OCI-LY1 (cell line): ENCODE data around the gene FTO.

Source experiments
- H2AFZ ChIP-seq: fragments of 200-600 bp; sonication (generic), shearing (Covaris generic); 2 replicates; pipeline ENCODE4 v1.6.0; 2014; ENCODE audit warnings: antibody characterized with exemption, mild to moderate bottlenecking, low read length
- H3F3A ChIP-seq: fragments of 200-600 bp; sonication (generic), shearing (Covaris generic); 2 replicates; pipeline ENCODE4 v1.6.0; 2014; ENCODE audit warnings: mild to moderate bottlenecking, antibody characterized with exemption, low read length, moderate library complexity; ENCODE audit not compliant: insufficient read depth
- H3K27ac ChIP-seq: fragments of 200-600 bp; sonication (generic); 2 replicates; pipeline ENCODE4 v1.5.1; 2014; ENCODE audit warnings: low read length, mixed run types, mild to moderate bottlenecking, low read depth; ENCODE audit not compliant: poor library complexity, severe bottlenecking
- H3K27me3 ChIP-seq: fragments of 200-600 bp; sonication (generic); 2 replicates; pipeline ENCODE4 v1.6.0; 2014; ENCODE audit warnings: antibody characterized with exemption, mild to moderate bottlenecking, low read length, moderate library complexity; ENCODE audit not compliant: insufficient read depth
- H3K36me3 ChIP-seq: fragments of 200-600 bp; sonication (generic); 2 replicates; pipeline ENCODE4 v1.6.1; 2014; ENCODE audit warnings: mild to moderate bottlenecking, antibody characterized with exemption, low read length, moderate library complexity, mixed read lengths; ENCODE audit not compliant: insufficient read depth
- H3K4me1 ChIP-seq: fragments of 200-600 bp; sonication (generic); 2 replicates; pipeline ENCODE4 v1.5.1; 2014; ENCODE audit warnings: mild to moderate bottlenecking, low read length, moderate library complexity; ENCODE audit not compliant: insufficient read depth, severe bottlenecking
- H3K4me2 ChIP-seq: fragments of 200-600 bp; sonication (generic), shearing (Covaris generic); 2 replicates; pipeline ENCODE4 v1.6.1; 2014; ENCODE audit warnings: low read length
- H3K4me3 ChIP-seq: fragments of 200-600 bp; sonication (generic); 2 replicates; pipeline ENCODE4 v1.5.1; 2014; ENCODE audit warnings: low read length, low read depth, mild to moderate bottlenecking, mixed read lengths; ENCODE audit not compliant: poor library complexity, severe bottlenecking
- H3K79me2 ChIP-seq: fragments of 200-600 bp; shearing (Covaris generic); 2 replicates; pipeline ENCODE4 v1.6.1; 2016; ENCODE audit warnings: mixed run types, low read length, mixed read lengths; ENCODE audit not compliant: insufficient read depth
- H3K9ac ChIP-seq: fragments of 200-600 bp; sonication (generic), shearing (Covaris generic); 2 replicates; pipeline ENCODE4 v1.6.1; 2014; ENCODE audit warnings: mild to moderate bottlenecking, low read length, mixed read lengths
- H3K9me2 ChIP-seq: fragments of 200-600 bp; sonication (generic), shearing (Covaris generic); 2 replicates; pipeline ENCODE4 v1.6.1; 2014; ENCODE audit warnings: low read depth, mild to moderate bottlenecking, low read length, mixed read lengths
- H3K9me3 ChIP-seq: fragments of 200-600 bp; shearing (Covaris generic); 2 replicates; pipeline ENCODE4 v1.6.1; 2014; ENCODE audit warnings: low read length, mixed read lengths
- H4K20me1 ChIP-seq: fragments of 200-600 bp; sonication (generic), shearing (Covaris generic); 2 replicates; pipeline ENCODE4 v1.6.0; 2016; ENCODE audit warnings: mild to moderate bottlenecking, low read length; ENCODE audit not compliant: insufficient read depth
- EZH2 ChIP-seq: fragments of 200-600 bp; sonication (generic), shearing (Covaris generic); IDR thresholded peaks from 2 replicates; pipeline ENCODE4 v1.8.0; 2017; ENCODE audit warnings: borderline replicate concordance, mixed run types, mild to moderate bottlenecking, antibody characterized with exemption, low read length, moderate library complexity, mixed read lengths
- TF ChIP-seq, protein P1 (sequence below): fragments of 200-600 bp; sonication (generic), shearing (Covaris generic); IDR thresholded peaks from 2 replicates; pipeline ENCODE4 v1.5.1; 2017; ENCODE audit warnings: mild to moderate bottlenecking, antibody characterized with exemption, low read length, moderate library complexity, mixed read lengths

The FTO gene

DNA sequence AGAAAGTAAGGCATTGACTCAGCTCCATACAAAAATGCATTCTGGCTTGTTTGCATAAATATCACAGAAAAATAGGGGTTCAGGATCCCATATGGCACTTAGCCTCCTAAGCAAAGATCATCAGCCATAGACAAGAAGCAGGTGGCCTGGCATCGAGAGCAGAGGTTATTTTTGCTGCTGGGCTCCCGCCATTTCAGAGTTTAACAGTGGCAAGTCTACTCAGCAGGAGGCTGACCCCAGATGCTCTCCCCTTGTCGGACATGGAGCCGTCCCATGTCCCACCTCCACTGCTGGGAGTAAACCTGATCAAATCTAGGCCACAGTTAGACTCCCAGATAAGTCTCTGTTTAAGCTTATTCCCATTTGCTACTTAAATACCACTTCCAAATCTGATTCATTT is 269.1 kb downstream of the FTO start:
- no peaks in the 10 kb centered on the region for H3K79me2 ChIP-seq
- no peaks in the 10 kb centered on the region for H3K9me3 ChIP-seq
- no peak overlapping the region for H3K9ac ChIP-seq
- TF ChIP-seq, protein P1, sequence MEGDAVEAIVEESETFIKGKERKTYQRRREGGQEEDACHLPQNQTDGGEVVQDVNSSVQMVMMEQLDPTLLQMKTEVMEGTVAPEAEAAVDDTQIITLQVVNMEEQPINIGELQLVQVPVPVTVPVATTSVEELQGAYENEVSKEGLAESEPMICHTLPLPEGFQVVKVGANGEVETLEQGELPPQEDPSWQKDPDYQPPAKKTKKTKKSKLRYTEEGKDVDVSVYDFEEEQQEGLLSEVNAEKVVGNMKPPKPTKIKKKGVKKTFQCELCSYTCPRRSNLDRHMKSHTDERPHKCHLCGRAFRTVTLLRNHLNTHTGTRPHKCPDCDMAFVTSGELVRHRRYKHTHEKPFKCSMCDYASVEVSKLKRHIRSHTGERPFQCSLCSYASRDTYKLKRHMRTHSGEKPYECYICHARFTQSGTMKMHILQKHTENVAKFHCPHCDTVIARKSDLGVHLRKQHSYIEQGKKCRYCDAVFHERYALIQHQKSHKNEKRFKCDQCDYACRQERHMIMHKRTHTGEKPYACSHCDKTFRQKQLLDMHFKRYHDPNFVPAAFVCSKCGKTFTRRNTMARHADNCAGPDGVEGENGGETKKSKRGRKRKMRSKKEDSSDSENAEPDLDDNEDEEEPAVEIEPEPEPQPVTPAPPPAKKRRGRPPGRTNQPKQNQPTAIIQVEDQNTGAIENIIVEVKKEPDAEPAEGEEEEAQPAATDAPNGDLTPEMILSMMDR: no peak
- TF ChIP-seq EZH2: no peak
- no peak overlapping the region for H3K4me3 ChIP-seq
- H3K36me3 ChIP-seq: no peaks in the 10 kb centered on the region
- no peaks in the 10 kb centered on the region for H4K20me1 ChIP-seq
- no peaks in the 10 kb centered on the region for H3K27me3 ChIP-seq
- no peaks in the 10 kb centered on the region for H3K4me1 ChIP-seq
- H3F3A ChIP-seq: no peaks in the 10 kb centered on the region
- H3K9me2 ChIP-seq: no peaks in the 10 kb centered on the region
- H3K27ac ChIP-seq: no peak overlapping the region
- no peak overlapping the region for H2AFZ ChIP-seq
- no peak overlapping the region for H3K4me2 ChIP-seq

- Histone ChIP-seq H3F3A (no peaks in the 10 kb centered on the region), H2AFZ (no peak overlapping the region), H3K9ac (no peak overlapping the region), H3K27me3 (no peaks in the 10 kb centered on the region), H3K4me3 (no peak overlapping the region), H3K36me3 (no peaks in the 10 kb centered on the region), H3K4me2 (no peak overlapping the region), H3K4me1 (no peaks in the 10 kb centered on the region), H3K9me3 (no peaks in the 10 kb centered on the region), H3K79me2 (no peaks in the 10 kb centered on the region), H3K27ac (no peak overlapping the region), H4K20me1 (no peaks in the 10 kb centered on the region), H3K9me2 (no peaks in the 10 kb centered on the region)
- no peak for TF ChIP-seq EZH2
- TF ChIP-seq, protein P1: no peak
Measured at GRCh38 chr16:53974484-53975080, 270.6 kb downstream of the FTO start.

DNA sequence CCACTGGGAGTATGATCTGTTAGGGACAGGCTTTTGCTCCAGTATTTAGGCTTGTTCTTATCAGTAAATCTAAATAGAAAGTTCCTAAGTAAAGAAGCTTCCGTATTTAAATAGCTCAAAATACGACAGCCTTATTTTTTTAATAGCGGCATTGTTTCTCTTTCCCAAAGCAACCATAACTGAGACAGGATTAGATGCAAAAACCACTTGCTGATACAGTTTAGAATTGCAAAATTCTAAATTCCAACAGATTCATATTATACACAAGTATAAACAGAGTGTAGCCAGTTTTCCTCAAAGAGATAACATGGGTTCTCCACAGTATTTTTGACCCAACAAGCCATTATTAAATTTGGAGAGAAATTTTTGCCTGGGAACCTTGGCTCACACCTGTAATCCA is 276.7 kb downstream of the FTO start:
- Histone ChIP-seq H3K4me1 (no peaks in the 10 kb centered on the region), H3F3A (no peaks in the 10 kb centered on the region), H3K9me2 (no peaks in the 10 kb centered on the region), H3K9ac (no peak overlapping the region), H3K27me3 (no peaks in the 10 kb centered on the region), H2AFZ (no peak overlapping the region), H4K20me1 (no peaks in the 10 kb centered on the region), H3K36me3 (no peaks in the 10 kb centered on the region), H3K27ac (no peak overlapping the region), H3K9me3 (no peaks in the 10 kb centered on the region), H3K4me3 (no peak overlapping the region), H3K4me2 (no peak overlapping the region), H3K79me2 (no peaks in the 10 kb centered on the region)
- TF ChIP-seq, protein P1: no peak
- TF ChIP-seq EZH2: no peak
